H9 (cell line): ENCODE measurements around the gene LZTFL1. TPM values are rescaled to one million over a fixed set of nuclear protein-coding genes. Genes with fewer than 3 reads are reported as not detected.

Source experiments
- DNase-seq: peaks from one replicate; pipeline ENCODE4 v3.0.0-alpha.2; 2017
- H2AFZ ChIP-seq: one replicate; pipeline ENCODE4 v1.6.1; 2013; ENCODE audit warnings: mild to moderate bottlenecking, low read length, control low read depth, moderate library complexity
- H2AK5ac ChIP-seq: 2 replicates; pipeline ENCODE4 v1.6.1; 2013; ENCODE audit warnings: low read length, control low read depth, mixed read lengths; ENCODE audit not compliant: insufficient read length
- H2BK120ac ChIP-seq: one replicate; pipeline ENCODE4 v1.6.1; 2013; ENCODE audit warnings: low read depth, mild to moderate bottlenecking, low read length, control low read depth, inconsistent platforms; ENCODE audit not compliant: poor library complexity, severe bottlenecking
- H2BK12ac ChIP-seq: 2 replicates; pipeline ENCODE4 v1.6.1; 2013; ENCODE audit warnings: low read length, control low read depth, mixed read lengths, low read depth; ENCODE audit not compliant: insufficient read length
- H2BK15ac ChIP-seq: 2 replicates; pipeline ENCODE4 v1.6.1; 2013; ENCODE audit warnings: low read depth, low read length, control low read depth
- H2BK20ac ChIP-seq: one replicate; pipeline ENCODE4 v1.6.1; 2013; ENCODE audit warnings: low read depth, mild to moderate bottlenecking, low read length, control low read depth, inconsistent platforms; ENCODE audit not compliant: poor library complexity, severe bottlenecking
- H2BK5ac ChIP-seq: 2 replicates; pipeline ENCODE4 v1.6.1; 2013; ENCODE audit warnings: low read length, control low read depth, mixed read lengths; ENCODE audit not compliant: insufficient read length
- H3K14ac ChIP-seq: 2 replicates; pipeline ENCODE4 v1.6.1; 2013; ENCODE audit warnings: low read length, control low read depth; ENCODE audit not compliant: insufficient read depth
- H3K18ac ChIP-seq: 2 replicates; pipeline ENCODE4 v1.6.1; 2013; ENCODE audit warnings: low read depth, mild to moderate bottlenecking, mixed read lengths, low read length, control low read depth; ENCODE audit not compliant: insufficient read length
- H3K23ac ChIP-seq: 2 replicates; pipeline ENCODE4 v1.6.1; 2013; ENCODE audit warnings: low read length, control low read depth, mixed read lengths, low read depth; ENCODE audit not compliant: insufficient read length
- H3K23me2 ChIP-seq: 2 replicates; pipeline ENCODE4 v1.6.1; 2013; ENCODE audit warnings: low read depth, mild to moderate bottlenecking, mixed read lengths, low read length, control low read depth; ENCODE audit not compliant: insufficient read length, poor library complexity, severe bottlenecking
- H3K27ac ChIP-seq: 2 replicates; pipeline ENCODE4 v1.5.1; 2013; ENCODE audit warnings: low read length, control low read depth, mixed read lengths, low read depth; ENCODE audit not compliant: insufficient read length
- H3K27me3 ChIP-seq: 2 replicates; pipeline ENCODE4 v1.6.1; 2013; ENCODE audit warnings: low read length, control low read depth, inconsistent platforms; ENCODE audit not compliant: insufficient read depth
- H3K4ac ChIP-seq: 2 replicates; pipeline ENCODE4 v1.6.1; 2013; ENCODE audit warnings: low read depth, mild to moderate bottlenecking, control low read depth, inconsistent platforms, low read length, moderate library complexity
- H3K4me1 ChIP-seq: 2 replicates; pipeline ENCODE4 v1.6.1; 2013; ENCODE audit warnings: low read length, control low read depth, inconsistent platforms; ENCODE audit not compliant: insufficient read depth
- H3K4me2 ChIP-seq: 2 replicates; pipeline ENCODE4 v1.6.1; 2013; ENCODE audit warnings: low read length, control low read depth, mixed read lengths; ENCODE audit not compliant: insufficient read length, insufficient read depth
- H3K56ac ChIP-seq: 2 replicates; pipeline ENCODE4 v1.6.1; 2013; ENCODE audit warnings: low read depth, mild to moderate bottlenecking, mixed read lengths, low read length, control low read depth; ENCODE audit not compliant: insufficient read length
- H3K79me1 ChIP-seq: 2 replicates; pipeline ENCODE4 v1.6.1; 2013; ENCODE audit warnings: low read depth, mild to moderate bottlenecking, moderate library complexity, low read length, control low read depth, inconsistent platforms; ENCODE audit not compliant: insufficient read depth, poor library complexity, severe bottlenecking
- H3K79me2 ChIP-seq: 2 replicates; pipeline ENCODE4 v1.6.1; 2013; ENCODE audit warnings: low read length, control low read depth, inconsistent platforms; ENCODE audit not compliant: insufficient read depth
- H3K9ac ChIP-seq: 2 replicates; pipeline ENCODE4 v1.6.1; 2013; ENCODE audit warnings: low read length, control low read depth, mixed read lengths; ENCODE audit not compliant: insufficient read length; ENCODE audit errors: extremely low read depth
- H3K9me3 ChIP-seq: one replicate; pipeline ENCODE4 v1.6.1; 2013; ENCODE audit warnings: low read depth, low read length, inconsistent platforms; ENCODE audit not compliant: control insufficient read depth
- H3T11ph ChIP-seq: one replicate; pipeline ENCODE4 v1.6.1; 2013; ENCODE audit warnings: mild to moderate bottlenecking, low read length, control low read depth, inconsistent platforms
- H4K20me1 ChIP-seq: one replicate; pipeline ENCODE4 v1.6.1; 2013; ENCODE audit not compliant: control insufficient read depth, insufficient read length, insufficient read depth
- H4K5ac ChIP-seq: 2 replicates; pipeline ENCODE4 v1.6.1; 2013; ENCODE audit warnings: low read depth, mild to moderate bottlenecking, mixed read lengths, low read length, control low read depth; ENCODE audit not compliant: insufficient read length
- H4K8ac ChIP-seq: replicated peaks from 2 replicates; pipeline ENCODE4 v1.6.1; 2013; ENCODE audit warnings: low read length, control low read depth, mixed read lengths, low read depth; ENCODE audit not compliant: insufficient read length
- H4K91ac ChIP-seq: 2 replicates; pipeline ENCODE4 v1.6.1; 2013; ENCODE audit warnings: low read depth, mild to moderate bottlenecking, moderate library complexity, mixed read lengths, low read length, control low read depth; ENCODE audit not compliant: insufficient read length
- H3K27ac Mint-ChIP-seq, 3 experiments: 2 replicates in 2 of 3; 3 replicates in 1 of 3; pipeline ENCODE4 v1.8.0; 2020 to 2021; ENCODE audit warnings: mixed read lengths in 3 of 3, mild to moderate bottlenecking in 1 of 3, moderate library complexity in 1 of 3
- H3K27me3 Mint-ChIP-seq: 2 replicates; pipeline ENCODE4 v1.8.0; 2021; ENCODE audit warnings: low read depth, mild to moderate bottlenecking, moderate library complexity, mixed read lengths
- H3K36me3 Mint-ChIP-seq, 3 experiments: 2 replicates in 2 of 3; 3 replicates in 1 of 3; pipeline ENCODE4 v1.8.0; 2020 to 2021; ENCODE audit warnings: low read depth in 3 of 3, mixed read lengths in 3 of 3; ENCODE audit not compliant: insufficient read depth in 1 of 3
- H3K4me1 Mint-ChIP-seq, 2 experiments: 2 replicates each; pipeline ENCODE4 v1.8.0; 2020; ENCODE audit warnings: mixed read lengths in 2 of 2
- H3K4me3 Mint-ChIP-seq, 2 experiments: 2 replicates in 1 of 2; 3 replicates in 1 of 2; pipeline ENCODE4 v1.8.0; 2020 to 2021; ENCODE audit warnings: mild to moderate bottlenecking in 2 of 2, mixed read lengths in 2 of 2, moderate library complexity in 1 of 2
- H3K9me3 Mint-ChIP-seq, 2 experiments: 2 replicates in 1 of 2; 3 replicates in 1 of 2; pipeline ENCODE4 v1.8.0; 2020; ENCODE audit warnings: mild to moderate bottlenecking in 2 of 2, mixed read lengths in 2 of 2, moderate library complexity in 1 of 2
- whole genome bisulfite sequencing: extraction: QIAGEN DNeasy Blood & Tissue Kit; methylation state at CpG from one replicate; pipeline ENCODE4 v1.1.7; 2013; ENCODE audit warnings: missing lambda C conversion rate, low lambda C conversion rate, mixed read lengths; ENCODE audit not compliant: insufficient read length; ENCODE audit errors: extremely low coverage; 5-methylcytosine and 5-hydroxymethylcytosine counted together
- total RNA-seq: library from RNA; stranded (reverse); gene quantifications from 2 replicates; pipeline ENCODE4 v1.2.1, GENCODE V29; 2021
- TF ChIP-seq, protein P1 (sequence below): fragments of 200-600 bp; sonication (generic); conservative IDR thresholded peaks from 3 replicates; pipeline ENCODE4 v1.8.0; 2021; ENCODE audit warnings: antibody characterized with exemption, mild to moderate bottlenecking

Gene LZTFL1
- total RNA-seq, 1 experiment from 2014 or later = 12.2 TPM

DNA sequence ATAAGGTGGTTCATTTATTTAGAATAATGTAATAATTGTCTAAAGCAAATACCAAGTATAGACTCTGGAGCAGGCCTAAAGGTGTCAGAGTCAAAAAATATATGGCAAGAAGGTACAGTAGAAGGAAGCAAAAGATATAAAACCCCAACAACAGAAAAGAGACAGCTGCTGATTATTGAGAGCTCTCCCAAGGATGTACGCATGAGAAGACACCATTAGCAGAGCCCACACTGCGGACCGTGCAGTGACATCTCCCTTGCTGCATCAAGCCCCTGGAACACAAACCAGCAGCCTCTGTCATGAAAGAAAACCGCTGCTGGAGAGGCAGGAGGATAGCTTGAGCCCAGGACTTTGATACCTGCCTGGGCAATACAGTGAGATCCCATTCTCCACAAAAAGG is 27.6 kb downstream of the LZTFL1 start:
- WGBS = no CpG with 5 or more reads among the region's 4 CpGs
- H2BK12ac ChIP-seq = no peak overlapping the region
- no peak overlapping the region for H3K4me2 ChIP-seq
- no peaks in the 10 kb centered on the region for H3K4me1 Mint-ChIP-seq
- no peak overlapping the region for H2AK5ac ChIP-seq
- H2BK120ac ChIP-seq = no peak overlapping the region
- H2BK15ac ChIP-seq = no peak overlapping the region
- no peak overlapping the region for H4K5ac ChIP-seq
- H3K27ac Mint-ChIP-seq = no peak overlapping the region
- H4K20me1 ChIP-seq = no peaks in the 10 kb centered on the region
- TF ChIP-seq, protein P1, sequence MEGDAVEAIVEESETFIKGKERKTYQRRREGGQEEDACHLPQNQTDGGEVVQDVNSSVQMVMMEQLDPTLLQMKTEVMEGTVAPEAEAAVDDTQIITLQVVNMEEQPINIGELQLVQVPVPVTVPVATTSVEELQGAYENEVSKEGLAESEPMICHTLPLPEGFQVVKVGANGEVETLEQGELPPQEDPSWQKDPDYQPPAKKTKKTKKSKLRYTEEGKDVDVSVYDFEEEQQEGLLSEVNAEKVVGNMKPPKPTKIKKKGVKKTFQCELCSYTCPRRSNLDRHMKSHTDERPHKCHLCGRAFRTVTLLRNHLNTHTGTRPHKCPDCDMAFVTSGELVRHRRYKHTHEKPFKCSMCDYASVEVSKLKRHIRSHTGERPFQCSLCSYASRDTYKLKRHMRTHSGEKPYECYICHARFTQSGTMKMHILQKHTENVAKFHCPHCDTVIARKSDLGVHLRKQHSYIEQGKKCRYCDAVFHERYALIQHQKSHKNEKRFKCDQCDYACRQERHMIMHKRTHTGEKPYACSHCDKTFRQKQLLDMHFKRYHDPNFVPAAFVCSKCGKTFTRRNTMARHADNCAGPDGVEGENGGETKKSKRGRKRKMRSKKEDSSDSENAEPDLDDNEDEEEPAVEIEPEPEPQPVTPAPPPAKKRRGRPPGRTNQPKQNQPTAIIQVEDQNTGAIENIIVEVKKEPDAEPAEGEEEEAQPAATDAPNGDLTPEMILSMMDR = no peak
- no peak overlapping the region for H4K91ac ChIP-seq
- no peak overlapping the region for H3K4ac ChIP-seq
- no peak overlapping the region for H2BK5ac ChIP-seq
- H3K79me2 ChIP-seq = no peaks in the 10 kb centered on the region
- H3K4me3 Mint-ChIP-seq = no peak overlapping the region
- no peak overlapping the region for H3T11ph ChIP-seq
- H3K56ac ChIP-seq = no peak overlapping the region
- peaks cover 0 to 5% (median 4%) of the 10 kb centered on the region in 3 experiments; a peak in 2 of 7 replicates for H3K36me3 Mint-ChIP-seq
- H3K9ac ChIP-seq = no peak overlapping the region
- no peak for DNase-seq
- H3K23ac ChIP-seq = no peak overlapping the region
- H3K14ac ChIP-seq = no peak overlapping the region
- no peaks in the 10 kb centered on the region for H3K23me2 ChIP-seq
- H3K18ac ChIP-seq = no peak overlapping the region
- H2AFZ ChIP-seq = no peak overlapping the region
- no peaks in the 10 kb centered on the region for H3K27me3 ChIP-seq
- no peak overlapping the region for H2BK20ac ChIP-seq
- H3K79me1 ChIP-seq = no peaks in the 10 kb centered on the region
- peaks cover 1% of the 10 kb centered on the region; the same call in 1 of the 2 replicates for H3K27me3 Mint-ChIP-seq
- no peaks in the 10 kb centered on the region for H3K9me3 ChIP-seq
- H3K27ac ChIP-seq = no peak overlapping the region
- peaks cover 0 to 8% of the 10 kb centered on the region in 2 experiments; a peak in 3 of 5 replicates for H3K9me3 Mint-ChIP-seq
- no peaks in the 10 kb centered on the region for H3K4me1 ChIP-seq
- no peak overlapping the region for H4K8ac ChIP-seq
